Measurements from ENCODE around the gene TMEM267. TPM values are rescaled to one million over a fixed set of nuclear protein-coding genes. Genes with fewer than 3 reads are reported as not detected.
"Not testable (repeated sequence)": the region's sequence is repeated elsewhere in the genome, so short reads cannot be mapped to it uniquely, and the experiment has no call there.

Gene TMEM267
- polyA plus RNA-seq, 1 donor: 9.9 TPM

- not testable (repeated sequence) for DNase-seq
Observed at GRCh38 chr5:43402524-43403066, 81.1 kb downstream of the TMEM267 start.

- DNase-seq: no peak
Observed at GRCh38 chr5:43401827-43402226, 81.8 kb downstream of the TMEM267 start.

GRCh38 chr5:43400082-43400481 lies 83.6 kb downstream of the TMEM267 start:
- no peak for DNase-seq

GRCh38 chr5:43396762-43397304 lies 86.8 kb downstream of the TMEM267 start:
- DNase-seq: peak; percentile 34

Other genes with a start within 250 kb of the TMEM267 start
- gene HMGCS1, start 170.5 kb downstream of the TMEM267 start, polyA plus RNA-seq (ENCODE audit: insufficient read length): 34.2 TPM
- gene CCL28, start 71.5 kb downstream of the TMEM267 start, polyA plus RNA-seq (ENCODE audit: insufficient read length): 0.17 TPM
- 2.6 TPM for gene C5orf34, start 31.3 kb upstream of the TMEM267 start, polyA plus RNA-seq (ENCODE audit: insufficient read length)
- gene PAIP1, start 73.2 kb upstream of the TMEM267 start, polyA plus RNA-seq (ENCODE audit: insufficient read length): 84.5 TPM
- gene NNT, start 119.3 kb upstream of the TMEM267 start, polyA plus RNA-seq (ENCODE audit: insufficient read length): 80.1 TPM

Data from hindlimb muscle (tissue), 1 donor.